HTERT RPE-1 (cell line): ENCODE results near the gene SMYD1.

Source experiments
- in situ Hi-C: fragments of 300-500 bp; cut with MboI; formaldehyde crosslinking; loops from 4 replicates; pipeline ENCODE4 v1.14.3; 2020; ENCODE audit warnings: low sequenced_read_pairs

SMYD1 gene

DNA sequence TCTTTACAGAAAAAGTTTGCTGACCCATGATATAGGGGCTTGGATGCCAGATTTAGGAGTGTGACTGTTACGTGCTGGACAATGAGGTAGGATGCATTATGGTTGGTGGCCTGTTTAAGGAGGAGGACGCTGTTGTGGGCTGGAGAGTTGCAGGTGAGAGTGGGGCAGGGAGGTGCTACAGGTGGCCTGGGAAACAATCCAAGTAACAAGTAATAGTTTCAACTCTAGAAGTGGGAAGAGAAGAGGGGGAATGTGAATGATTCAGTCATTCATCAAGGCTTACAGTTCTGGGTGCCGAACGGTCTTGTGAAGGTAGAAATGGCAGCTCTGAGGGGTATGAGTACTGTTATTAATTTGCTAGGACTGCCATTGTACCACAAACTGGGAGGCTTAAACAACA is 54.1 kb downstream of the SMYD1 start:
- in situ Hi-C loops, result no loop called here

DNA sequence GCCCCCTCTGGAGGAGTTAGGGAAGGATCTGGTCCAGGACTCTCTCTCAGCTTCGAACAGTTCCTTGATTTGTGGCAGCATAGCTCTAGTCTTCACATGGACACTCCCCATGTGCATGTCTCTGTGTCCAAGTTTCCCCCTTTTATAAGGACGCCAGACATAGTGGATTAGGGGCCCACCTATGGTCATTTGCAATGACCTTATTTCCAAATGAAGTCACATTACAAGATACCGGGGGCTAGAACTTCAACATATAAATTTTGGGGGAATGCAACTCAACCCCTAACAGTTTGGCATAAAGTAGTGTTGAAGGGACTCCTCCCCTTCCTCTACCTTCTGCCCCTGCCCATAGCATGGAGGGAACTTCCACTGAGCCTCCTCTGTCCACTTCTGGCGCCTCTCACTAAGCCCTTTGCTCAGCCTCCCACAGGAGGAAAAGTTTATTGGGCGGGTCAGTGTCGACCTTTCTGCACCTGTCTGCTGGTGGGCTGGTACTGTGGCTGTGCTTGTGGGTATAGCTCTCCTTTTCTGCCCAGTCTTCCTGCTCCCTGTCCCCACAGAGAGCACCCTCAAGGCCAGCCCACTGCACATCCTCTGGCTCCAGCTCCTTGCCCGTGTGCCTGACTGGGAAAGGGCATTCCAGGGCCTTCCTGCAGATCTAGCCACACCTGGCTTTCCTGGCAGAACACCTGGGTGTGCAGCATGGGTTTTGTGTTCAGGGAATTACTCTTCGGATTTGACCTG is 54.7 kb downstream of the SMYD1 start:
- in situ Hi-C loops, result no loop called here

DNA sequence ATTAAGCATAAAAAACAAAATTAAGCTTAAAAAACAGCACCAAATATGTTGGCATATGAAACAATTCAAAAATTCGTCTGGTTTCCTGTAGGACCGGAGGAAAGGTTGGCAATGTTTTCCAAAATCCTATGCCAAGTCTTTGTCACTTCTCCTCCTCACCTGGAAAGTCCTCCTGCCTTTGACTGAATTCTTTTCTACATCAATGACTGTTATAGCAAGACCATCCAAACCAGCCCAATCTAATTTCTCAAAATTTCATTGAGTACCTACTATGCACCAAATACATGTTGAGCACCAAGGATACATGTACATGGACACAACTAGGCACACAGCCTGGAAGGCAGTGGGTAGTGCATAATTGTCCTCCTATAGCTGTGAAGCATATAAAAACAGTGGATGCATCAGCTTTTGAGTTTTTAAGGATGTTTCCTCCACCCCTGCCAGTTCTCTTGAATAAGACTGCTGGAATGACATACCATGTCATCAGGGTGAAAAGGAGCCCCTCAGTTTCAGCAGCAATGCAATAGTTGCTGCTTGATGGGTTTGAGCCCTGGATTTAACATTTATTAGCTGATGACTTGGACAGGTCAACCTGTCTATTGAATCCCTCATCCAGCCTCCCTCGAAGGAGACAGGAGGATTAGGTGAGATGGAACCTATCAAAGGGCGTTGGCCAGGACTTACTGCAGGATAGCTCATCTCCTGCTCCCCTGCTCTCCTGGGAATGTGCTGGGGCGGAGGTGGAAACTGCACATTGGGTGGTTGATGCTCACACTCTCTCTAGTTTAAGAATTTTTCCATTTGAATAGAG is 55.7 kb downstream of the SMYD1 start:
- in situ Hi-C loops, result no loop called here

DNA sequence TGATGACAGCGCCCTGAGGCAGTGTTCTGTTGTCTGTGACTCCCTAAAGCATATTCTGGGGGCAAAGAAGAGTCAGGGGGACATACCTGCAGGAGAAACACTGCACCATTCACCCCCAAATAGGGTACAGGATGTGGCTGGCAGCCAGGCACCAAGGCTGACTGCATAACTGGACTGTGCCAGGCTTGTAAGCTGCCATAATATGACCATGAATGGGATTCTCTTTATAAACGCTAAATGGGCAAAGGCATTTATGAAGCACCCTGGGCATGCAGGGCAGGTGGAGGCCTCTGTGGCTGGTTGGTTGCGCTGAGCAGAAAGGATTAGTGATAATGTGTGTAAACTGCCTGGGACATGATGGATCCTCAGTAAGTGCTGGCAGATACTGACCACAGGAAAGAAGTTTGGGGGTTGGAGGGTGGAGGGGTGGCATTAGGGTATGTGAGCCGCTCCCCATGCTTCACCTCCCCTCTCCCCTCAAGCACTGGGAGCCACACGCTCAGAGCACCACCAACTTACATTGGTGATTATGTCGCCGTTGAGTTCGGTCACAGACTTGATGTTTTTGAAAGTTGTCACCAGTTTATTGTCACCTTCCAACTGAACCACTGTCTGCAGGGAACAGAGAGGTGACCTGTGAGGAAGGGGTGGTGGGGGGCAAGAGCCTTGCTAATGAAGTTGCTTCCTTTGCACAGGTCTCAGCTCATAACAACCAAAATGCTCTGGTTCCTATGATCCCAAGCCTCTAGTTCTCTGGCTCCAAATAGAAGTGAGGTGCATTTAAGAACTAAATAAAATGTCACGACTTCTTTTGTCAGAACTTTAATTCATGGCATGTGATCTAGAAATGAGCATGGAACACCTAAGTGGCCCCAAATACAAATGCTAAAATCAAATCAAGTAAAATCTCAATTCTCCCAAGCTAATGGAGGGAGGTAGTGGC is 56.6 kb downstream of the SMYD1 start:
- in situ Hi-C loops, result no loop called here

- in situ Hi-C loops, result no loop called here
These were observed 57.8 kb downstream of the SMYD1 start for GRCh38 chr2:88125344-88125923.

- in situ Hi-C loops, result no loop called here
These were observed 58.5 kb downstream of the SMYD1 start for GRCh38 chr2:88125924-88126771.

DNA sequence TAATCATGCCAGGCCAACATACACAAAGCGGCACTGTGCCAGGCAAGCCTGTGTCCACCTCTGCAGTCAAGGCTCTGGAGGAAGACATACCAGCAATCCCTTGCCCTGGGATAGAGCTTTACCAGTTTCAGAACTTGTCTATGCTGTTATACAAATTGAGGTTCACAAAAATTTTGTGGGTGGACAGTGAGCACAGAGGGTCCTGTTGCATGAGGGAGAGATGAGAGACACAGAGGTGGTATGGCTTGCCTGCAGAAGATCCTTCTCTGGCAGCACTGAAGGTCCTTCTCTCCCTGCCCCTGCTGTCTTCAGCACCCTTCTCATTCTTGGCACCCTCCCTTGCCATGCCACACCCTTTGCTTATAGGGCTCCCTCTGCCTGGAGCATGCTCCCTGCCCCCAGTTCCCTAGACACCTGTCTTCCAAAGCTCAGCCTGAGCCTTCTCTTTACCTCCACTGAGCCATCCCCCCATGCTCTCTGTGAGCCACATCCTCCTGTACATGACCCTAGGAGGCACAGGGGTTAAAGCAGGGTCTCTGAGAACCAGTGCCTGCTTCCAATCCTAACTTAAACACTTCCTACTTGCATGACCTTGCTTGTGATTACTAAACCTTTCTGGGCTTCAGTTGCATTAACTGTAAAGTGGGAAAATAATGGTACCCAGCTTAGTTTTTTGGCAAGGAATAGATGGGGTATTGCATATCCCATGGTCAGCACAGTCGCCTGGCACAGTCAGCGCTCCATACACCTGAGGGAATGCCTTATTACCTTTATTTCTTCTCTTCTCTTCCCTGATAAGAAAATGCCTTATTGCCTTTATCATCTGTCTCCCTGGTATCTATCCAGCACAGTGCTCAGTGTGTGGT is 59.4 kb downstream of the SMYD1 start:
- in situ Hi-C loops, result no loop called here

DNA sequence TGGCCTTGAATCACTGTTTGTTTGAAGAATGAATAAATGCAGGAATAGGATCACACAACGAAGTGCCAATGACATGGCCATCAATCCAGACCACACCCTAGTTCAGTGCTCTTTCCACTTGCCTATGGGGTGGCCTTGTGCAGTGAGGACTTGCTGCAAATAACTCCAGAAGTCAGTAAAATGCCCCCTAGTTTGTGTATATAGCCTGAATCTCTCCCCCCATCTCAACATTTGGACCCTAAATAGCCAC is 59.9 kb downstream of the SMYD1 start:
- in situ Hi-C loops, result no loop called here

DNA sequence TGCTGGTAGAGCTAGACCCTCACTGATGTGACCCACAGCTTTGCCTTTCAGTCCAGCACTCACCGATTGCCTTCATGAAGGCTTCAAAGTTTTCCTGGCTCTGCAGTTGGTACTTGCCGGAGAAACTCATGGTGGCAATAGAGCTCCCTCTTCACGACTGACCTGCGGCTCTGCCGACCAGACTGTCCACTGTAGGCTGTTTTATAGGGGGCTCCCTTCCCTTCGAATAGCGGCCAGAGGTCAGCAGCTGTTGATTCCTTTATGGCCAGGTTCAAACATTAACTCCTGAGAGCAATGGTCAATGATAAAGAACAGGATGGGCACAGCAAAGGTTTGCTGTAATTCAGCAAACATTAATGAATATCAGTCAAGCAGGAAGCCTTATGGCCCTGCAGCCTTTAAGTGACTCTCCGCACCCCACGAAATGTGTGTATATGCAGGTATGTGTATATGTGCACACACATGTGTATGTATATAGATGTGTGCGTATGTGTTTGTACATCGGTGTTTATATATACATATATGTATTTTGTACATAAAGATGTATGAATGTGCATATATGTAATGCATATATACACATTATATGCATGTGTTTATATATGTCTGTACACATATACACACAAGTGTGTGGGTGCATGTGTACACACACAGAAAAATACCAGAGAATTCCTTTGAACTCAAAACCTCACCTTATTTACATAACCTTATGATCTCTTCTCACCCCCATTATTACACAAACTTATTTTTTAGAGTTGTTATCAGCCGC is 60.4 kb downstream of the SMYD1 start, which contains the start of gene FABP1:
Gene FABP1, minus strand, starts transcription at position 175 of the 766 bp plus-strand sequence. Its CDS starts 45 bp downstream, at position 130.
- in situ Hi-C loops, result no loop called here

GRCh38 chr2:88128654-88129312 is 61.2 kb downstream of the SMYD1 start:
- in situ Hi-C loops, result no loop called here

DNA sequence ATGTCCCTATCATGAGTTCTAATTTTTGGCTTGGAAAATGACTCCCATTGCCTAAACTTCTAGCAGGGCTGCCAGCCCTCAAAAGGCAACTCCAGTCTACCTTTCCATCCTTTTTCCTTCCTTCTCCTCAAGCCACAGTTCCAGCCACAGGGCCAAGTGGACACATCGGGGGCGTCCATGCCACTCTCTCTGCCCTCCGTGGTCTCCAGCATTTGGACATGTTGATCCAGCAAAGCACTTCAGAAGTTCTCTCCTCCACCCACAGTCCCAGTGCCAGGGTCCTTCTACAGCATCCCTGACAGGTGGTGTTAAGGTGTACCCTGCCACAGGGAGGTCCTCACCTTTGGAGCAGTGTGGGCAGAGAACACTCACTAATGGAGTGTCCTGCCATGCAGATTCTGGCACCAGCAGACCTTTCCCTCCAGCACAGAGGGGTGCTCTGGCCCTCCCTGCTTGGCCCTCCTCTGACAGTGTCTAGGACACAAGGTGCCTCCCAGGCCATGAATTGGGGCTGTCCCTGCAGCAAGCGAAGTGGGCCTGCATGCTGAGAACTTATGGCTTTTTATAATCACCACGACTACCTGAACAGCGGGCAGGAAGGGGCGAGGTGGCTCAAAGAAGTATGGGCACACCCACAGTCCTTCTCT is 61.8 kb downstream of the SMYD1 start:
- in situ Hi-C loops, result no loop called here

DNA sequence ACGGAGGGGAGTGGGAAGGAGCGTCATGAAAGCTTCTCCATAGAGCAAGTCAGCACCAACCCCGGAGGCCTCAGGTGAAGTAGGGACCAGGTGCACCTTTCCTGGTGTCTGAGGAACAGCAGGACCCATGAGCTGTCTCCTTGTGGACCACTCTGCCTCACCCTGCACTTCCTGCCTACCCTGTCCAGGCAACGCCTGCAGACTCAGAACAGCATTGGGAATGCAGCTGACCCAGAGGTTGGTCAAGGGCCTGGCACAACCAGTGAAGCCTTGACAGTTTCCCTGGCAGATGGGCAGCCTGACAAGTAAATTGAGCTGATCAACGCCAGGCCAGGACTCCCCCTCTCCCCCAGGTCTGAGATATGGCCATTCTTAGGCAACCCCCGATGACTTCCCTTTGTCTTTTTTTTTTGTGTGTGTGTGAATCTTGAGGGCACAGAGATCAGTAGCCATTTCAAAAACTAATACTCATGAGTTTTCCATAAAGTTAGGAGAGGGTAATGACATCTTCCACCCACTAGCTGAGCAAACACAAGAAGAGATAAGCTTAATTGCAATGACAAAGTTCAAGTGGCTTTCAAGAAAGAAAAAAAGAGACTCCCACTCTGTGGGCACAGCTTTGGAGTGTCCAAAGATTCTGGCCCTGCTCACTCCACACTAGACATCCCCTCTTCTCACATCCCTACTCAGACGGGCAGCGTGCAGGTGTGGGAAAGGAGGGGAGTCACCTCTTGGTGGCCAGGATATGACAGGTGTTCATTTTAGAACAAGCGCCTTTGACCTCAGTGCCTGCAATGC is 63.8 kb downstream of the SMYD1 start:
- in situ Hi-C loops, result no loop called here

DNA sequence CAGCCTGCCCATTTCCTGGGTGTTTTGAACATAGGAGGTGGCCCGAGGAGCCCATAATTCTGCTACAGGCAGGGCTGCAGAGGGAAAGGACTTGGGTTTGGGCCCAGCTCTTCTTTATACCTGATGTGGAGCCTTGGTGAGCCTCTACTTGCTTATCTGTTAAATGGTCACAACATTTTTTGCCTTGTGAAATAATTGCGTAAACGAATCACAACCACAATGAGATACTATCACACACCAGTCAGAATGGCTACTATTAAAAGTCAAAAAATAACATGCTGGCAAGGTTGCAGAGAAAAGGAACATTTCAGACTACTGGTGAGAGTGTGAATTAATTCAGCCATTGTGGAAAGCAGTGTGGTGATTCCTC is 64.4 kb downstream of the SMYD1 start:
- in situ Hi-C loops, result no loop called here

GRCh38 chr2:88133875-88134274 is 66.2 kb downstream of the SMYD1 start:
- in situ Hi-C loops, result no loop called here

GRCh38 chr2:88136817-88137216 is 69.2 kb downstream of the SMYD1 start:
- in situ Hi-C loops, result no loop called here

DNA sequence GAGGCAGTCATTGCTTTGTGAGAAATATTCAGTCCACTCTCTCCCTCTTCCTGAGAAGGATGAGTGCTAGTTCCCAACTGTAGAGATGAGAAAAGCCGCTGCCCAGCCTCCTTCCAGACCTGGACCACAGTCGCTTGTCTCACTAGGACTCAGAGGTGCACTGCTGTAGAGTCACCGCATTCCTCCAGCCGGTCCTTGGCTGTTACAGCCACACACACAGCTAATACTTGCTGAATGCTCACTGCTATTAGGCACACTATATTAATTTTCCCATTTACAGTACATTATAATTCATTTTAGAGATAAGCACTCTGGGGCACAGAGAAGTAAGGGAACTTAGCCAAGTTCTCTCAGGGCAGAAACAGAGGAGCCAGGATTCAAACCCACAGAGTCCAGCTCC is 70.2 kb downstream of the SMYD1 start:
- in situ Hi-C loops, result no loop called here
